Measurements from ENCODE around the gene PELI3.

Gene PELI3

GRCh38 chr11:66495401-66495854, 28.7 kb downstream of the PELI3 start:
- in situ Hi-C loops (cut with HindIII; ENCODE audit: low sequenced_read_pairs) = no loop called here

GRCh38 chr11:66497206-66497605, 30.5 kb downstream of the PELI3 start:
- in situ Hi-C loops (cut with HindIII; ENCODE audit: low sequenced_read_pairs) = no loop called here

- in situ Hi-C loops (cut with HindIII; ENCODE audit: low sequenced_read_pairs) = no loop called here
These were observed 31.8 kb downstream of the PELI3 start for GRCh38 chr11:66498506-66498905.

GRCh38 chr11:66505276-66505816, 38.6 kb downstream of the PELI3 start:
- in situ Hi-C loops (cut with HindIII; ENCODE audit: low sequenced_read_pairs) = no loop called here

- in situ Hi-C loops (cut with HindIII; ENCODE audit: low sequenced_read_pairs) = no loop called here
These were observed 42.4 kb downstream of the PELI3 start for GRCh38 chr11:66509131-66509561.

- in situ Hi-C loops (cut with HindIII; ENCODE audit: low sequenced_read_pairs) = no loop called here
These were observed 43.7 kb downstream of the PELI3 start, which contains the start of gene BBS1 for GRCh38 chr11:66510271-66510989. Gene BBS1 (plus strand): TSS chr11:66510635. CDS start chr11:66510660, 25 bp downstream.

- in situ Hi-C loops (cut with HindIII; ENCODE audit: low sequenced_read_pairs) = no loop called here
These were observed 44.3 kb downstream of the PELI3 start for GRCh38 chr11:66510990-66511339.

- in situ Hi-C loops (cut with HindIII; ENCODE audit: low sequenced_read_pairs) = no loop called here
These were observed 56.9 kb downstream of the PELI3 start for GRCh38 chr11:66523611-66524010.

GRCh38 chr11:66524304-66525040, 57.8 kb downstream of the PELI3 start:
- in situ Hi-C loops (cut with HindIII; ENCODE audit: low sequenced_read_pairs) = no loop called here
